Stimulated activated CD8-positive, alpha-beta memory T cell treated with anti-CD3 and anti-CD28 coated beads, Interleukin-12 subunit alpha, Interleukin-12 subunit beta, amount 100 ng/mL, for 24 hours (primary cell): Measurements from ENCODE around the gene CNOT10.
"Not testable (repeated sequence)": the region's sequence is repeated elsewhere in the genome, so short reads cannot be mapped to it uniquely, and the experiment has no call there.

ENCODE experiments used
- DNase-seq: peaks from one replicate; pipeline ENCODE4 v3.0.0-alpha.2; 2020; ENCODE audit errors: extremely low read depth

The CNOT10 gene

GRCh38 chr3:32686713-32687112 is 1.7 kb downstream of the CNOT10 start:
- DNase-seq: no peak

DNA sequence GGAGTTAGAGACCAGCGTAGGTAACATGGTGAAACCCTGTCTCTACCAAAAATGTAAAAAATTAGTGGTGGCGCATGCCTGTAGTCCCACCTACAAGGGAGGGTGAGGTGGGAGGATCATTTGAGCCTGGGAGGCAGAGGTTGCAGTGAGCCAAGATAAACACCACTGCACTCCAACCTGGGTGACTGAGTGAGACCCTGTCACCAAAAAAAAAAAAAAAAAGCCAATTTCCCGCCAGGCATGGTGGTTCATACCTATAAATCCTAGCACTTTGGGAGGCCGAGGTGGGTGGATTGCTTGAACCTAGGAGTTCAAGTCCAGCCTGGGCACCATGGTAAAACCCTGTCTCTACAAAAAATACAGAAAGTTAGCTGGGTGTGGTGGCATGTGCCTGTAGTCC is 6.9 kb downstream of the CNOT10 start:
- no peak for DNase-seq

DNA sequence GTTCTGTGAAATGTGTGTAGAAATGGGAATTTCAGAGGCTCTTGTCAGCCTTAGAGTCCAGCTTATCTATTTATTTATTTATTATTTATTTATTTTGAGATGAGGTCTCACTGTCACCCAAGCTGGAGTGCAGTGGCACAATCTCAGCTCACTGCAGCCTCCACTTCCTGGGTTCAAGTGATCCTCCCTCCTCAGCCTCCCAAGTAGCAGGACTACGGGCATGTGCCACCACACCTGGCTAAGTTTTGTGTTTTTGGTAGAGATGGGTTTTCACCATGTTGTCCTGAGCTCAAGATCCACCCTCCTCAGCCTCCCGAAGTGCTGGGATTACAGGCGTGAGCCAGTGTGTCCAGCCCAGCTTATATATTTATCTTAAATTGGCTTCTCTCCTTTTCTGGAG is 11.5 kb downstream of the CNOT10 start:
- no peak for DNase-seq

GRCh38 chr3:32698506-32698905 is 13.5 kb downstream of the CNOT10 start:
- DNase-seq: no peak

DNA sequence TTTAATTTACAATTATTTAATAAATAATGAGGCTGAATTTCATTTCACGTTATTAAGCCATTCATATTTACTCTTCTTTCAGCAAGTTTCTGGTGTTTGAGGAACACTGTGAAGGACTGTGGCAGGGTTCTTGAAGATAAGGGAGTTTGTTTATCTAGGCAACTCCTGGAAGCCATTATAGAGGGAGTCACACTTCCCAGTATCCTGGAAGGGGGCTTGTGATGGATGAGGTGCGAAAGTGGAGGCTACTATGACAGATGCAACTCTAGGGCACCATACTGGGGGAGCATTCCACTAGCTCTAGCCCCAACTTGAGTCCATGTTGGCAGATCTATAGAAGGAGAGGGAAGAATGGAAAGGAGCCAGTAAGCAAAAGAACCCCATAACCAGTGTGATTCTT is 14.4 kb downstream of the CNOT10 start:
- no peak for DNase-seq

- no peak for DNase-seq
Measured at GRCh38 chr3:32700244-32700643, 15.3 kb downstream of the CNOT10 start.

DNA sequence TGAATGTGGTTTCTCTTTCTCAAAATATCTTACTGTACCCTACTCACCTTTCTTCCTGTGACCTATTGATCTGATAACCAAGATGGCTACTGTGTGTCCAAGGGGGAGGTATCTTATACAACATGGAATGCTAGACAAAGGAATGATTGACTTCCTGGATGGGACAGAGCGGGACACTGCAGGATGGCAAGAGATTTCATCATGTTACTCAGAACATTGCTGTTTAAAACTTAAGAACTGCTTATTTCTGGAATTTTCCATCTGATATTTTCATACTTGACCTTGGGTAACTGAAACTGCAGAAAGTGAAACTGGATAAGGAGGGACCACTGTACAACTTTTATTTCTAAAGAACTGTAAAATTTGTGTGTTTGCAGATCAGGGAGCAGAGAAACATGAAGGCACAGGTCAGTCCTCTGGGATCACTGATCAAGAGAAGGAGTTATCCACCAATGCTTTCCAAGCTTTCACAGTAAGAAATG is 18.5 kb downstream of the CNOT10 start:
- DNase-seq: no peak

GRCh38 chr3:32705232-32705631 is 20.2 kb downstream of the CNOT10 start:
- no peak for DNase-seq

DNA sequence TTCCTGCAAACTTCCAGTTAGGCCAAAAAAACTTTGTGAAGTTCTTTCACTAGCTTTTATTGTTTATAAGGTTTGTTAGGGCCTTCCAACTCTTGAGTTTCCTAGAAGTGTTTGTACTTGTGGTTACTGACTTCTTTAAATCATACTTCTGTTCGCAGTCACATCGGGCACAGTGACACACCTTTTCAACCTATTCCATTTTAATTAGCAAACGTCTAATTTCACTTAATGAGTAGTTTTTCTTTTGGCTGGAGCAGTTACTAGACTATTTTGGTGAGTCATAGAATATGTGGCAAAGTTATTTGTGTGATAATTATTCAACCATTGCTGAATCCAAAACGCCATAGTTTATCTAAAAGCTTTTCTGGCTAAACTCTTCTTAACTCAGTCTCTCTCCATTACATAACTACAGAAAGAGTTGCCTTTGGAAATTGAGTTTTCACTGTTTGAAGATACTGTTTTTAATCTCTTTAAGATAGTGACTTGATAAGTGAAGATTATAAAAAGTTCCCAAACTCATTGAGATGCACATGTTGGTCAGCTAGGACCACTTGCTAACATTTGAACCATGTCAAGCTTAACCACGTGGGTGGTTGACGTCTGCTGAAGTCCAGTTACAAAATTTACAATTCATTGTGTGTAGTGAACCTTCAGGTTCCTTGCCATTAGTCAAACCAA is 21.5 kb downstream of the CNOT10 start:
- no peak for DNase-seq

GRCh38 chr3:32707026-32707370 is 22.0 kb downstream of the CNOT10 start:
- DNase-seq: no peak

DNA sequence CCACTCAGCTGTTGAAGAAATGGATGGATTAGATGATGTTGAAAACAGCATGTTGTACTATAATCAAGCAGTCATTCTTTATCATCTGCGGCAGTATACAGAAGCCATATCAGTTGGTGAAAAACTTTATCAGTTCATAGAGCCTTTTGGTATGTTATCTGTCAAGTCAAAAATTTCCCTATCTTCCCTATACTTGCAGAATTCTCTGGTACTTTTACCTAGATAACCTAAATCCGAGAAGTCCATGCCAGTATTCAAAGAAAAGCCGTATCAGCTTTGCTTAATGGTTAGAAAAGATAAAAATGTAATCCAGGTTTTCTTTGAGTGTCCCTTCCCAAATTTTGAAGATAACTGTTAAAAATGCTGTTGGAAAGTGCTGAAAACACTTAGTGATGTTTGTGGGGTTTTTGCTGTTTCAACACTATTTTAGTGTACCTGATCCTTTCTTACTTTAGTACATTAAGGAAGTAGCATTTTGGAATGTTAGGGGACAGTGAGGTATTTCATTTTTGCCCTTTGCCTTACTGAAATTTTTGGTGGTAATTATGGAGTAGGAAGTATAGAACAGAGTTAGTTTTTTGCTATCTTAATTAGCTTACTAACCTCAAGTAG is 23.8 kb downstream of the CNOT10 start:
- no peak for DNase-seq

- no peak for DNase-seq
Measured at GRCh38 chr3:32709346-32709745, 24.4 kb downstream of the CNOT10 start.

GRCh38 chr3:32712506-32713055 is 27.6 kb downstream of the CNOT10 start:
- no peak for DNase-seq

- DNase-seq: no peak
Measured at GRCh38 chr3:32713181-32713580, 28.2 kb downstream of the CNOT10 start.

GRCh38 chr3:32719335-32719734 is 34.3 kb downstream of the CNOT10 start:
- DNase-seq: no peak

DNA sequence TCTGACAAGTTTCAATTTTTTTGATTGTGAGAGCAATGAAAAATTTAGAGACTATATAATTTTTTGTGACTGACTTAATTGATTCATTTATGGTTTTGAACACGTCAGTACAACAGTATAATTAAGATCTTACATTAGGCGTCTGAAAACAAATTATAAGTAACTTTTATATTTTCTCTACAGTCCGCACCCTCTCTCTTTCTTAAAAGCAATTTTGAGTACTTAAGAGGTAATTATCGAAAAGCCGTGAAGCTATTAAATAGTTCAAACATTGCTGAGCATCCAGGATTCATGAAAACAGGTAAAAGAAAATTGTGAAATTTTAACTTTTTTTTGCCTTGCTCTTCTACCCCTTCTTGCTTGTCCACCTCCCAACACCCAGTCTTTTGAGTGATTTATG is 34.9 kb downstream of the CNOT10 start:
- no peak for DNase-seq

GRCh38 chr3:32725721-32726120 is 40.7 kb downstream of the CNOT10 start:
- no peak for DNase-seq

GRCh38 chr3:32733631-32734229 is 48.7 kb downstream of the CNOT10 start:
- DNase-seq: no peak

- no peak for DNase-seq
Measured at GRCh38 chr3:32734756-32735155, 49.8 kb downstream of the CNOT10 start.

GRCh38 chr3:32743470-32743869 is 58.5 kb downstream of the CNOT10 start:
- not testable (repeated sequence) for DNase-seq

GRCh38 chr3:32743934-32744333 is 58.9 kb downstream of the CNOT10 start:
- no peak for DNase-seq

GRCh38 chr3:32751377-32751776 is 66.4 kb downstream of the CNOT10 start:
- DNase-seq: no peak

DNA sequence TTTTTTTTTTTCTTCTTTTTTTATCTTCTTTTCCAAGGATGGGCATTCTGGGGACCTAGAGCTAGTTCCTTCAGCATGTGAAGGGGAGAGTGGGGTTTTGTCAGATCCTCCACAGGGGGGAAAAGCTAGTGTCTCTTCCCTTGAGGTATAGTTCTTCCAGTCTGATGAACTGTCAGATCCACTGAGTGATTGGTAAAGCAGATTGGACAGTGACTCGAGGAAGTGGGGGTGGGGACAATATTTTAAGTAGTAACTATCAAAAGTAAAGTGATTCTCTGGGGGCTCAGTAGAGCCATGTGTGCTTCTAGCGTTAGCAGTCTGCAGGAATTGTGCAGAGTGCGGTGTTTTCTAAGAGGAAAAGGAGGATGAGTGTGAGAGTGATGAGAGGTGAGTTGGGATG is 70.8 kb downstream of the CNOT10 start:
- DNase-seq: no peak
